Cardiac septum (tissue), 1 donor: ENCODE data around the gene IL20RB. TPM values are rescaled to one million over a fixed set of nuclear protein-coding genes. Genes with fewer than 3 reads are reported as not detected.

Experiments used
- DNase-seq: peaks from one replicate; pipeline ENCODE4 v3.0.0-alpha.2; 2020; ENCODE audit warnings: low spot score
- intact Hi-C: fragments of 100-400 bp; cut with DNase I; formaldehyde crosslinking; loops from one replicate; pipeline ENCODE4 v1.14.0; 2022
- long read RNA-seq: library from polyadenylated mRNA; unstranded; transcript quantifications from one replicate; pipeline ENCODE4 v2.0.0, GENCODE V29; 2021
- total RNA-seq: library from RNA; stranded (reverse); fragmentation: NEBNext Ultra II Directional; extraction: Animal tissue kit (Norgen Biotek cat#: 25700); gene quantifications from one replicate; pipeline ENCODE4 v1.2.1, GENCODE V29; 2021
- donor health status: DM: no; HTN: no; CAD: no.

Gene IL20RB
- total RNA-seq = 0.70 TPM
- long read RNA-seq, partial matches to known transcripts = 0 of 1 reads
- long read RNA-seq, other reads (novel, unspliced or antisense) = 1 of 1 reads

DNA sequence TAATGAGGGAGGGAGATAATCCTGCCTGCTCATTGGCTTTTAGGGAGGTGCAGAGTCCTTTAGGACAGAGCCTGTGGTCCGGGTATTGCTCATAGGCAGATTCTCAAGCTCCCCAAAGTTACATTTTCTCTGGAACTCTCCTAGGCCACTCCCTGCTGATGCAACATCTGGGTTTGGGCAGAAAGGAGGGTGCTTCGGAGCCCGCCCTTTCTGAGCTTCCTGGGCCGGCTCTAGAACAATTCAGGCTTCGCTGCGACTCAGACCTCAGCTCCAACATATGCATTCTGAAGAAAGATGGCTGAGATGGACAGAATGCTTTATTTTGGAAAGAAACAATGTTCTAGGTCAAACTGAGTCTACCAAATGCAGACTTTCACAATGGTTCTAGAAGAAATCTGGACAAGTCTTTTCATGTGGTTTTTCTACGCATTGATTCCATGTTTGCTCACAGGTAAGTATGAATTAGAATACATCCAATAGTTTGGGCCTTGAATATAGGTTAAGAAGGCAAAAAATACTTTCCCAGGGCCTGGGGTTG lies at the start of gene IL20RB:
IL20RB (plus strand) TSS at position 233 of the 538 bp plus-strand sequence; CDS start at position 364, 131 bp downstream.
- DNase-seq = no peak
- intact Hi-C loops = no loop called here

DNA sequence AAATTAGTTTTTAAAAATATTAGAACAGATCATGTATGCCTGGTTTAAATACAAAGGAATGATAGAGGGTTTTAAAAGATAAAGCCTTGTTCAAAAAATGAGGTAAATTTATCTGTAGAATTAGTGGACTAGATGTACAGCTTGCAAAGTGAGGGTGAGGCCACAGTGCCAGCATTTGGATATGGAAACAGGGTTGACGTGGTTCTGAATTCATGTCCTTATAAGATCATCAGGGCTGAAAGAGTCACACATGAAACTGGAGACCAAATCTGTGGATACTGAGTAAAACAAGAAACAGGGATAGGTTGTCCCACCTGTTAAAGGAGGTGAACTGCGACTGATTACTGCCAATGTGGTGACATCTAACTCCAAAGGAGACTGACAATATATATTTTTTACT lies 49.5 kb upstream of the IL20RB start:
- no peak for DNase-seq
- intact Hi-C loops = no loop called here

DNA sequence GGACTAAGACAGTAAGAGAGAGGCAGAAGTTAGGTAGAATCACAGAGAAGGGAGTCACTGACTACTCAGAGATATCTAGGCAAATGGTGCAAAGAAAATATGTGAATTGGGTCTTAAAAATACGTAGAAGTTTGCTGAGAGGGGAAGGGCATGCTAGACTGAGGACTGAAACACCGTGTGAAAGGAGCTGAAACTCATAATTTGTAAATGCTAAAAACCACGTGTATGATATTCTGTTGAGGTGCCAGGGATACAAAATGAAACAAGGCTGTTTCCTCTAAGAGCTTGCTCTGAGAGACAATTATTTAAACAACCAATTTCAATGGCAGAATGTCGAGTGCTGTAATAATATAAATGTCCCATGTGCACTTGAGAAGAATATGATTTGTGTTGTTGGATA lies 48.6 kb upstream of the IL20RB start:
- intact Hi-C loops = no loop called here
- DNase-seq = no peak

DNA sequence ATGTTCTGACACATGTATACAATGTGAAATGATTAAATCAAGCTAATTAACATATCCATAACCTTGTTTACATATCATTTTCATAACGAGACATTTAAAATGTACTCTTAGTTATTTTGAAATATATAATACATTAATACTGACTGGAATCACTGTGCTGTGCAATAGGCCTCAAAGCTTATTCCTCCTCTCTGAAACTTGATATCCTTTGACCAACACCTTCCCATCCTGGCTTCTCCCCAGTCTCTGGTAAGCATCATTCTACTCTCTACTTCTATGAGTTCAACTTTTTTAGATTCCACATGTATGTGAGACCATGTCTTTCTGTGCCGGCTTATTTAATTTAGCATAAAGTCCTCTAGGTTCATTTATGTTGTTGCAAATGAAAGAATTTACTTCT lies 47.1 kb upstream of the IL20RB start:
- no peak for DNase-seq
- intact Hi-C loops = no loop called here

GRCh38 chr3:136913168-136913567 lies 44.6 kb upstream of the IL20RB start:
- no peak for DNase-seq
- intact Hi-C loops = no loop called here

- no peak for DNase-seq
- intact Hi-C loops = no loop called here
Observed at GRCh38 chr3:136914739-136915138, 43.0 kb upstream of the IL20RB start.

DNA sequence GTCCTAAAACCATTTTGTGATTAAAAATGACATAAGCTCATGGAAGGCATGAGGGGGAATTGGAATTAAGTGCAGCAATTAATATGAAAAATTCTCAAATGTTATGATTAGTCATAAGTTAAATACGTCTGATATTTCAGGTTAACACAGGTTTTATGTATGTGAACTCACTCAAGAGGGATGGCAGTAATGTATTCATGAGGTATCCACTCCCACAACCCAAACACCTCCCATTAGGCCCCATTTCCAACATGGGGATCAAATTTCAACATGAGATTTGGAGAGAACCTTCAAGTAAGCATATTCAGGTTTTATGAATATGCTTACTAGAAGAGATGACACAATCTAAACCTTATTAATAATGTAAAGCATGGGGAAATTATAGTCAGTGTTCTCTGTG lies 41.6 kb upstream of the IL20RB start:
- no peak for DNase-seq
- intact Hi-C loops = no loop called here

DNA sequence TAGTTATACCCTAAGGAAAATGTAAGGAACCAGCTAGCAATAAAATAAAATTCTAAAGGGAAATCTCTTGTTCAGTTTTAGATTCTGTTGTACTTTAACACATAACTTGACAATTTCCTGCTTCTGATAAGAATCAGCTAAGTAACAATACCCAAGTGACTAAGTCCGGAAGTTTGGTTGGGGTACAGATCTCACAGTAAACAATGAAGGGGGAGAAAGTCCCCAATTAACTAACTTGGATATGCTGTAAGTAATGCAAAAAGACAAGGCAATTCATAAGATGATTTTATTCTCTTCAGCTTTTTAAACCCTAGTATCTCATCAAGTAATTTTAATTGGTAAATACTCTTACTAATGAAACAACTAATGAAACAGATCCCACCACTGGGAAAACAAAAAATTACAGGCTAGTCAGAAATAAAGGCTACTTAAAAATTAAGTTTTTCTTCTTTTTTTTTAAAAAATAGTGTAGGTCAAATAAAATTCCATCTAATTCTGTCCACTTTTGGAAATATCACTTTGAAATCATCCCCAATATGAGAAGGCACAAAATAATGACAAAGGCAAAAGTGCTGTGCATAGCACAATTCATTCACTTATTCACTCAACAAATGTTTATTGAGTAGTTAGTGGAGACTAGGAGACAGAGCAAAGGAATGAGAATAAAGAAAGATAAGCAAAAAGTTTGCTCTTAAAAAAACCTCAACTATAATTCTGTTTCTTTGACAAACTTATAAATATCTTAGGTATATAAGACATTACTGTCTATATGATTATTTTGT lies 37.8 kb upstream of the IL20RB start:
- intact Hi-C loops = no loop called here
- no peak for DNase-seq

DNA sequence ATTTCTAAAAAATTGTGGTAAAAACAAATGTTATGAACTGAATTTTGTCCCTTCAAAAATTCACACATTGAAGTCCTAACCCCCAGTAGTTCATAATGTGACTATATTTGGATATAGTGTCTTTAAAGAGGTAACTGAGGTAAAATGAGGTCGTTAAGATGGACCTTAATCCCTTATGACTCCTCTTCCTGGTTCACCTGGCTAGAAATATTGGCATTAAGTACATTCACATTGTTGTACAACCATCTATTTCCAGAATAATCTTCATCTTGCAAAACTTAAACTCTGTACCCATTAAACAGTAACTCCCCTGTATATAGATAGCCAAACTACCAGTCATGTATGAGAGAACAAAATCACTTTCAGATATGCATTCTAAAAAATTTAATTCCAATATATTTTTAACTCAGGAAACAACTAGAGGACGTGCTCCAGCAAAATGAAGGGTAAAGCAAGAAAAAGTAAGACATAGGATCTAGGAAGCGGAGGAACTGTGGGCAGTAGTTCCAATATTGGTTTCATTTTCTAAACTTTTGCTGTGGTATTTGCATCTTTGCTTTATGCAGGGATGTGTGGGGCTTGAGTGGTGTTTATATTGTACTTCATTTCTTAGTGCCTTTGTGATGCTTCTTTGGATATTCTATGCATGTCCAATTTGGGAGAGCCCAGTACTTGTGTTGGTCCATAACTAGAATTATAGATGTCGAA lies 36.7 kb upstream of the IL20RB start:
- DNase-seq = no peak
- intact Hi-C loops = no loop called here

DNA sequence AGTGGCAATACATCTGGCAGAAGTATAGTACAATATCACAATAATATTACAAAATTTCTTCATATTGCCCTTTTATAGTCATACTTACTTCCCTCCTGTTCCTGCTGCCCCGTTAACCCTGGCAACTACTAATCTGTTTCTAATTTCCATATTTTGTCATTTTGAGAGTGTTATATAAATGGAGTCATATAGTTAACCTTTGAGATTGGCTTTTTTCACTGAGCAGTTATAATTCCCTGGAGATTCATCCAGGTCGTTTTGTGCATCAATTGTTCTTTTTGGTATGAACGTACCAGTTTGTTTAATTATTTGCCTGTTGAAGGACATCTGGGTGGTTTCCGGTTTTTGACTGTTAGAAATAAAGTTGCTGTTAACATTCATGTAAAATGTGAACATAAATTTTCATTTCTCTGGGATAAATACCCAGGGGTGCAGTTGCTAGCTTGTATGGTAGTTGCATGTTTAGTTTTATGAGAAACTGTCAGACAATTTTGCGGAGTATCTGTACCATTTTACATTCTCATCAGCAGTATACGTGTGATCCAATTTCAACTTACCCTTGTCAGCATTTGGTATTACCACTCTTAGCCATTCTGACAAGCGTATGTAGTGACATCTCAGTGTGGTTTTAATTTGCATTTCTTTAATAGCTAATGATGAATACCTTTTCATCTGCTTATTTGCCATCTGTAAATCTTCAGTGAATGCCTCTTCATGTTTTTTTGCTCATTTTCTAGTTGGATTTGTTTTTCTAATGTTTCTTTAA lies 32.2 kb upstream of the IL20RB start:
- intact Hi-C loops = no loop called here
- DNase-seq = no peak

DNA sequence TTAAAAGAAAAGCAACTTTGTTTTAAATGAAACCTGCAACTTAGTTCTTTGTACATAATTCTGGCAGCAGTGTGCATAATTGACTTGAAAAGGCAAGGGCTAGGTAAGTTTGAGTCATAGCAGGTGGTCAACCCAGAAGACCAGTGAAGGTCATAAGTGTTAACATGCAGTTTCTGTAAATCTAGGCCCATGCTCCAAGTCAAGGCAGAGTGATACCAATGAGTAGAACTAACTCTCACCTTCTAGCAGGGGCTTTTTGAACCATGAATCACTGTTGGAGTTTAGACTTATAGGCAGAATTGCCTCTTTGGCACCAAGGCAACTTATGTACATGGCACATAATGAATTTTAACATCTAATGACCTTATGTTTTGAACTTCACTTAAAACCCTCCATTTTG lies 29.5 kb upstream of the IL20RB start:
- no peak for DNase-seq
- intact Hi-C loops = loop anchor here (2.0 kb wide), 1 partner anchor 67 kb away; no protein-coding TSS in a partner anchor

DNA sequence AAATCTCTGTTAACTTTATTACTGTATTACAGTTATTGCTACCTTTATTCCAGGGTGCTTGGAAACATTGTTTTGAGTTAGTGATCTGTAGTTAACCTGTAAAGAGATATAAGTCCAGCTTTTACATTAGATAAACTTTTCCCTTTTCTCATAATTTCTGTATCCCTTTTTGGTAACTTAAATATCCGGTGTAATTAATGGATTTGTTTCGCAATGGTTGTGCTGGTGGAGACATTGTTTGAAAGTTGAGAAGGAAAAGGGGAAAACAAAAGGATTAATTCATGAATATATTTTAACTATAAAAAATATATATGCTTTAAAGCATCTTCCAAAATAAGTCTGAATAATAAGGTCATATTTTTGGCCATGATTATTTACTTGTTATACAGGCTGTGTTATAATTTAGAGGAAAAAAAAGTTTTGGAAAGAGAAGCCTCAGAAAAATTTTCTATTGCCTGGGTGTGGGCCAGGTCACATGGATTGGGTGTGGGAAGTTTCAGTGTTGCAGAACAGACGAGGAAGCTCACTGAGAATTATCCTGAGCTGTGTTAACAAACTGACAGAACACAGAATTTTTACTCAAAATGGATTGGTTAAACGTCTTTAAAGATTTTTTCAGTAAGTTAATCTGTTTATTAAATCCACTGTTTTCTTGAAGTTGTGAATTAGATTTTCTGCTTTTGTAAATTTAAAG lies 27.7 kb upstream of the IL20RB start:
- intact Hi-C loops = loop anchor here (1.0 to 5.0 kb wide), 3 partner anchors 65 to 112 kb away; partner anchors contain the start of gene NCK1
- peak; percentile 81 for DNase-seq

DNA sequence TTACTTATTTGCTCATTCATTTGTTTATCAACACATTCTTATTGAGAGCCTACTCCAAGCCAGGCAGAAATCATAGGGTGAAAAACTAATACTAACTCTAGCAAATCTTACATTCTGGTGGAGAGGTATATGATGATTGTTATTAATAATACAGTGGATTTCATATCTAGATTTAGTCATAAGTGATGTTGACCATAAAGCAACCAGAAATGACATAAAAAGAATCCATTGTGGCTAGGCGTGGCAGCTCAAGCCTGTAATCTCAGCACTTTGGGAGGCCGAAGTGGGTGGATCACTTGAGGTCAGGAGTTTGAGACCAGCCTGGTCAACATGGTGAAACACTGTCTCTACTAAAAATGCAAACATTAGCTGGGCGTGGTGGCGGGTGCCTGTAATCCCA lies 26.2 kb upstream of the IL20RB start:
- intact Hi-C loops = loop anchor here (5.0 kb wide), 1 partner anchor 69 kb away; the partner anchor contains the start of gene NCK1

DNA sequence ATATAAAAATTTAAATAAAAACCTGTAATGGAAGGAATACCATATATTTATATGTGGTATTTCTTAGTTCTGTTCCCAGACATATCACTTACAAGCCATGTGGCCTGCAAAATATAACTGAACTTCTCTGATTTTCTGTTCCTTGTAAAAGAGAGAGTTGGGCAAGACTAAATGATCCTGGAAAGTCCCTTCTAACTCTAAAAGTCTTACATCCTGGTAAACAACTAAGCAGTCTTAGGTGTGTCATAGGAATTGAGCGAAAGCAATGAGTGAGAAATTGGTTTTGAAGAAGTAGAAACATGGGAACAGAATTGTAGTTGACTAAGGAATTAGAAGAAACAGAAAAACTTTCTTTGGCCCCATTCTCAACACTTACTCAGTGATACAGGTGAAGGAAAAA lies 25.3 kb upstream of the IL20RB start:
- no peak for DNase-seq
- intact Hi-C loops = loop anchor here (5.0 kb wide), 1 partner anchor 70 kb away; the partner anchor contains the start of gene NCK1

More for the DNA sequence above, 26.2 kb upstream of the IL20RB start:
- DNase-seq = no peak

GRCh38 chr3:136932978-136933772 lies 24.6 kb upstream of the IL20RB start:
- no peak for DNase-seq
- intact Hi-C loops = loop anchor here (5.0 kb wide), 1 partner anchor 71 kb away; the partner anchor contains the start of gene NCK1

GRCh38 chr3:136937175-136937574 lies 20.6 kb upstream of the IL20RB start:
- intact Hi-C loops = no loop called here
- DNase-seq = no peak

DNA sequence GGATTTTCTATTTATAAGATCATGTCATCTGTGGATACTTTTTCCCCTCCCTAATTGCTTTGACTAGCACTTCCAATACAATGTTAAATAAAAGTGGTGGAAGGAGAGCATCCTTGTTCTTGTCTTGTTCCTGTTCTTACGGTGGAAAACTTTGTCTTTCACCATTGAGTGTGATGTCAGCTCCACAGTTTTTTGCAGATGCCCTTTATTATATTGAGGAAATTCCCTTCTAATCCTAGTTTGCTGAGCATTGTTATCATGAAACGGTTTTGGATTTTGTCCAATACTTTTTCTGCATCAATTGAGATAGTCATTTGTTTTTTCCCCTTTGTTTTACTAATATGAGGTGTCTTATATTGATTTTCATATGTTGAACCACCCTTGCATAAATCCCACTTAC lies 19.9 kb upstream of the IL20RB start:
- DNase-seq = no peak
- intact Hi-C loops = no loop called here

- DNase-seq = no peak
- intact Hi-C loops = no loop called here
Observed at GRCh38 chr3:136938334-136938733, 19.4 kb upstream of the IL20RB start.
